Lower leg skin (tissue), 4 donors: ENCODE data around the gene MTM1. TPM values are rescaled to one million over a fixed set of nuclear protein-coding genes. Genes with fewer than 3 reads are reported as not detected.
A peak's percentile ranks its signal among the peaks of the same experiment; 100 is the strongest.

ENCODE experiments used
- DNase-seq, 2 donors: peaks; one replicate each; pipeline ENCODE4 v3.0.0-alpha.2; 2019; ENCODE audit warnings: low spot score in 2 of 2
- H3K4me3 ChIP-seq: fragments of 200-600 bp; sonication (generic); 2 replicates; pipeline ENCODE4 v1.5.1; 2017; ENCODE audit warnings: mild to moderate bottlenecking, low read depth; ENCODE audit not compliant: poor library complexity, severe bottlenecking
- CTCF ChIP-seq, 3 donors: fragments of 450-650 bp; IDR thresholded peaks; one replicate each; pipeline ENCODE4 v1.5.1; 2016; ENCODE audit warnings: antibody characterized with exemption in 3 of 3, mild to moderate bottlenecking in 3 of 3, moderate library complexity in 2 of 3
- POLR2A ChIP-seq, 2 donors: fragments of 450-650 bp; IDR thresholded peaks; one replicate each; pipeline ENCODE4 v1.6.1; 2016 to 2017; ENCODE audit warnings: antibody characterized with exemption in 2 of 2, mild to moderate bottlenecking in 1 of 2, moderate library complexity in 1 of 2
- WGBS, 2 donors: methylation state at CpG; one replicate each; pipeline ENCODE4 v1.1.5; 2018; 5-methylcytosine and 5-hydroxymethylcytosine counted together
- intact Hi-C: fragments of 100-400 bp; cut with DNase I; formaldehyde crosslinking; loops from one replicate; pipeline ENCODE4 v1.15.0; 2023; ENCODE audit warnings: low total_unique reads
- total RNA-seq, 4 donors: library from RNA; depleted of rRNA; stranded (reverse); fragments of >200 nt; gene quantifications; one replicate each; pipeline ENCODE4 v1.1.0, GENCODE V29; 2016

The MTM1 gene
- total RNA-seq, 4 donors from 2014 or later: 11.0 to 21.0 (median 14.1) TPM

- TF ChIP-seq POLR2A (IDR thresholded peaks at IDR 0.05): no peak
- TF ChIP-seq CTCF (IDR thresholded peaks at IDR 0.05): no peak
- peak; percentile 64 to 89 for DNase-seq
- peak overlapping the region; percentile 40 for H3K4me3 ChIP-seq
- 1 to 39% methylated on average over 17 to 22 of the region's 42 CpGs for WGBS, 2 donors
- intact Hi-C loops: no loop called here
Observed at GRCh38 chrX:150693725-150694574, 125.5 kb downstream of the MTM1 start.

GRCh38 chrX:150694738-150695410 is 126.5 kb downstream of the MTM1 start:
- WGBS, 2 donors: 44 to 50% methylated on average over 8 of the region's 8 CpGs
- intact Hi-C loops: no loop called here
- H3K4me3 ChIP-seq: no peak overlapping the region
- no peak for DNase-seq
- TF ChIP-seq POLR2A (IDR thresholded peaks at IDR 0.05) (no peak), CTCF (IDR thresholded peaks at IDR 0.05) (no peak)

GRCh38 chrX:150696331-150696730 is 127.9 kb downstream of the MTM1 start:
- TF ChIP-seq CTCF (IDR thresholded peaks at IDR 0.05): no peak
- no peak for TF ChIP-seq POLR2A (IDR thresholded peaks at IDR 0.05)
- H3K4me3 ChIP-seq: no peak overlapping the region
- no peak for DNase-seq
- 25 to 64% methylated on average over 1 of the region's 1 CpG for WGBS, 2 donors
- intact Hi-C loops: no loop called here

- no peak overlapping the region for H3K4me3 ChIP-seq
- WGBS, 2 donors: 53 to 58% methylated on average over 4 of the region's 4 CpGs
- DNase-seq: no peak
- intact Hi-C loops: no loop called here
- TF ChIP-seq CTCF (IDR thresholded peaks at IDR 0.05): no peak
- no peak for TF ChIP-seq POLR2A (IDR thresholded peaks at IDR 0.05)
Observed at GRCh38 chrX:150696866-150697265, 128.4 kb downstream of the MTM1 start.

- 82 to 91% methylated on average over 7 of the region's 7 CpGs for WGBS, 2 donors
- DNase-seq: no peak
- no peak for TF ChIP-seq POLR2A (IDR thresholded peaks at IDR 0.05)
- no peak for TF ChIP-seq CTCF (IDR thresholded peaks at IDR 0.05)
- intact Hi-C loops: no loop called here
- no peak overlapping the region for H3K4me3 ChIP-seq
Observed at GRCh38 chrX:150697641-150698040, 129.2 kb downstream of the MTM1 start.
